PC-3 (cell line): ENCODE results near the gene SYT5. TPM values are rescaled to one million over a fixed set of nuclear protein-coding genes. Genes with fewer than 3 reads are reported as not detected.
"Not testable (repeated sequence)": the region's sequence is repeated elsewhere in the genome, so short reads cannot be mapped to it uniquely, and the experiment has no call there.

Experiments
- ATAC-seq: fragments of 200-7000 bp; cut with Tn5 transposase; 2 replicates; pipeline ENCODE4 v1.9.1; 2020; ENCODE audit warnings: mild to moderate bottlenecking, moderate library complexity
- BruUV-seq: library from RNA; stranded (reverse); fragments of 400-500 nt; replicated peaks from 2 replicates; lab custom pipeline; 2021; lab: Mats Ljungman, UMichigan
- CTCF ChIA-PET: fragments of 300-600 bp; sonication (Branson Sonifier 250); formaldehyde crosslinking; loops from one replicate; lab custom pipeline; 2022; ENCODE audit warnings: antibody characterized with exemption; lab: Charles Lee
- POLR2A ChIA-PET: fragments of 300-600 bp; sonication (Branson Sonifier 250); formaldehyde crosslinking; loops from one replicate; lab custom pipeline; 2022; ENCODE audit warnings: antibody characterized with exemption; ENCODE audit not compliant: unreplicated experiment; lab: Charles Lee
- DNase-seq: peaks from one replicate; pipeline ENCODE4 v3.0.0-alpha.2; 2015
- H2AFZ ChIP-seq: fragments of 300-600 bp; sonication (generic); 2 replicates; pipeline ENCODE4 v1.6.0; 2016; ENCODE audit warnings: antibody characterized with exemption, low read length
- H3F3A ChIP-seq: fragments of 300-600 bp; sonication (generic); one replicate; pipeline ENCODE4 v1.6.0; 2017; ENCODE audit warnings: antibody characterized with exemption, low read length, control low read depth, mild to moderate bottlenecking; ENCODE audit not compliant: unreplicated experiment
- H3K27ac ChIP-seq: fragments of 300-600 bp; sonication (generic); 2 replicates; pipeline ENCODE4 v1.5.1; 2016; ENCODE audit warnings: mild to moderate bottlenecking, low read length
- H3K27me3 ChIP-seq: fragments of 300-600 bp; sonication (generic); 2 replicates; pipeline ENCODE4 v1.6.1; 2016; ENCODE audit warnings: low read length, mixed read lengths
- H3K36me3 ChIP-seq: fragments of 300-600 bp; sonication (generic); 2 replicates; pipeline ENCODE4 v1.6.1; 2016; ENCODE audit warnings: low read depth, mixed run types, low read length, mixed read lengths
- H3K4me1 ChIP-seq: fragments of 300-600 bp; sonication (generic); 2 replicates; pipeline ENCODE4 v1.5.1; 2016; ENCODE audit warnings: low read length; ENCODE audit not compliant: insufficient read depth
- H3K4me2 ChIP-seq: fragments of 300-600 bp; sonication (generic); 2 replicates; pipeline ENCODE4 v1.6.0; 2016; ENCODE audit warnings: low read length
- H3K4me3 ChIP-seq: fragments of 300-600 bp; sonication (generic); 2 replicates; pipeline ENCODE4 v1.5.1; 2016; ENCODE audit warnings: mild to moderate bottlenecking, low read length, mixed read lengths
- H3K79me2 ChIP-seq: fragments of 300-600 bp; sonication (generic); 2 replicates; pipeline ENCODE4 v1.6.1; 2017; ENCODE audit warnings: low read length, mixed read lengths
- H3K9ac ChIP-seq: fragments of 300-600 bp; sonication (generic); 2 replicates; pipeline ENCODE4 v1.6.0; 2016; ENCODE audit warnings: mild to moderate bottlenecking, low read length
- H3K9me2 ChIP-seq: fragments of 300-600 bp; sonication (generic); replicated peaks from 2 replicates; pipeline ENCODE4 v1.6.1; 2016; ENCODE audit warnings: mixed run types, low read length, mixed read lengths
- H3K9me3 ChIP-seq: fragments of 300-600 bp; sonication (generic); 2 replicates; pipeline ENCODE4 v1.6.1; 2016; ENCODE audit warnings: low read length, mixed read lengths
- H4K20me1 ChIP-seq: fragments of 300-600 bp; sonication (generic); 2 replicates; pipeline ENCODE4 v1.6.1; 2016; ENCODE audit warnings: low read length, mixed read lengths
- CTCF ChIP-seq: fragments of 300-600 bp; sonication (generic); conservative IDR thresholded peaks from 2 replicates; pipeline ENCODE4 v1.5.1; 2017; ENCODE audit warnings: antibody characterized with exemption, low read depth, mild to moderate bottlenecking, low read length
- EZH2 ChIP-seq: fragments of 300-600 bp; sonication (generic); IDR thresholded peaks from one replicate; pipeline ENCODE4 v1.6.1; 2017; ENCODE audit warnings: antibody characterized with exemption, mild to moderate bottlenecking, low read length; ENCODE audit not compliant: unreplicated experiment
- EZH2phosphoT487 ChIP-seq: fragments of 300-600 bp; sonication (generic); IDR thresholded peaks from 2 replicates; pipeline ENCODE4 v1.6.1; 2018; ENCODE audit warnings: mild to moderate bottlenecking, antibody characterized with exemption, low read length, borderline replicate concordance
- intact Hi-C: fragments of 100-400 bp; cut with micrococcal nuclease; formaldehyde crosslinking; loops from 2 replicates; pipeline ENCODE4 v1.9.0; 2023
- total RNA-seq: library from RNA; depleted of rRNA; stranded (reverse); fragments of >200 nt; gene quantifications from 2 replicates; pipeline ENCODE4 v1.2.3, GENCODE V29; 2014

Gene SYT5
- total RNA-seq, 1 experiment from 2014 or later: 2.5 TPM

- peak overlapping the region; percentile 29; the same call in 1 of the 2 replicates for H3K4me3 ChIP-seq
- H3K79me2 ChIP-seq: no peaks in the 10 kb centered on the region
- peak overlapping the region; percentile 67 for H3K4me2 ChIP-seq
- H4K20me1 ChIP-seq: no peaks in the 10 kb centered on the region
- no peaks in the 10 kb centered on the region for H3K9me2 ChIP-seq
- peak overlapping the region; percentile 24; the same call in 1 of the 2 replicates for H2AFZ ChIP-seq
- peak; percentile 96 for DNase-seq
- H3K36me3 ChIP-seq: no peaks in the 10 kb centered on the region
- intact Hi-C loops: no loop called here
- H3K9ac ChIP-seq: peak overlapping the region; percentile 55
- BruUV-seq: TSS peak; percentile 83
- peaks cover 33% of the 10 kb centered on the region for H3K4me1 ChIP-seq
- H3K9me3 ChIP-seq: no peaks in the 10 kb centered on the region
- peak; percentile 72 for ATAC-seq
- H3F3A ChIP-seq: peaks cover 8% of the 10 kb centered on the region
- H3K27me3 ChIP-seq: no peaks in the 10 kb centered on the region
- H3K27ac ChIP-seq: peak overlapping the region; percentile 65
- ChIA-PET CTCF (no interaction called here), POLR2A (no interaction called here)
- no peak for TF ChIP-seq EZH2
- TF ChIP-seq CTCF: no peak
- TF ChIP-seq EZH2phosphoT487: no peak
Measured at GRCh38 chr19:55206664-55207500, 26.8 kb upstream of the SYT5 start.

- ATAC-seq, POLR2A ChIA-PET, H3K9me2 ChIP-seq, H4K20me1 ChIP-seq, H3K4me3 ChIP-seq, H3K9ac ChIP-seq, H3K27me3 ChIP-seq, H3K36me3 ChIP-seq, H3F3A ChIP-seq, H2AFZ ChIP-seq, H3K79me2 ChIP-seq, intact Hi-C loops, BruUV-seq, H3K9me3 ChIP-seq, H3K4me2 ChIP-seq, H3K27ac ChIP-seq: not testable (repeated sequence)
- H3K4me1 ChIP-seq: peaks cover 10% of the 10 kb centered on the region
- 0 out of 2 replicates have a peak, but pooled peaks have one; percentile 34 for TF ChIP-seq CTCF
- CTCF ChIA-PET: interaction anchor here (0.7 kb wide), 1 partner anchor 99 kb away, joined by 4 read pairs; no protein-coding TSS in a partner anchor
- peak; percentile 28 for DNase-seq
Measured at GRCh38 chr19:55202199-55202598, 22.1 kb upstream of the SYT5 start.

GRCh38 chr19:55199620-55200204 is 19.6 kb upstream of the SYT5 start:
- Histone ChIP-seq H3K9ac (no peak overlapping the region), H4K20me1 (no peaks in the 10 kb centered on the region), H3K9me3 (no peaks in the 10 kb centered on the region), H3K27ac (no peak overlapping the region), H3K9me2 (no peaks in the 10 kb centered on the region), H3K79me2 (no peaks in the 10 kb centered on the region), H3F3A (no peaks in the 10 kb centered on the region), H3K4me2 (no peak overlapping the region), H3K27me3 (no peaks in the 10 kb centered on the region), H2AFZ (no peak overlapping the region), H3K4me3 (no peak overlapping the region), H3K4me1 (no peaks in the 10 kb centered on the region), H3K36me3 (no peaks in the 10 kb centered on the region)
- intact Hi-C loops: no loop called here
- ChIA-PET CTCF (no interaction called here), POLR2A (no interaction called here)
- no peak for TF ChIP-seq EZH2
- no peak for TF ChIP-seq CTCF
- no peak for TF ChIP-seq EZH2phosphoT487
- BruUV-seq: no TSS peak
- DNase-seq (no peak), ATAC-seq (no peak)
